ENCODE data around the gene PACRG.

PACRG gene

GRCh38 chr6:163281634-163282033, 553.9 kb downstream of the PACRG start:
- H3K9ac ChIP-seq (ENCODE audit: insufficient read length, low read depth): no peak overlapping the region
- H3K27me3 ChIP-seq (ENCODE audit: insufficient read depth, insufficient read length): no peaks in the 10 kb centered on the region
- H3K36me3 ChIP-seq (ENCODE audit: insufficient read depth, insufficient read length, low read length): no peaks in the 10 kb centered on the region
- no peaks in the 10 kb centered on the region for H3K9me3 ChIP-seq (ENCODE audit: insufficient read depth, low read length)
- H3K4me3 ChIP-seq (ENCODE audit: insufficient read length, low read depth): no peak overlapping the region
- no peak for DNase-seq (ENCODE audit: low read depth, low spot score)
- no peaks in the 10 kb centered on the region for H3K4me1 ChIP-seq (ENCODE audit: insufficient read depth, insufficient read length)
- TF ChIP-seq ZNF274 (IDR thresholded peaks at IDR 0.05; ENCODE audit: low read depth, low read length) (no peak), SUZ12 (IDR thresholded peaks at IDR 0.05; ENCODE audit: extremely low read depth, insufficient read depth, insufficient read length) (no peak), YY1 (IDR thresholded peaks at IDR 0.05; ENCODE audit: insufficient read depth, insufficient read length) (no peak)

GRCh38 chr6:163282672-163283071, 554.9 kb downstream of the PACRG start:
- no peak for TF ChIP-seq YY1 (IDR thresholded peaks at IDR 0.05; ENCODE audit: insufficient read depth, insufficient read length)
- TF ChIP-seq ZNF274 (IDR thresholded peaks at IDR 0.05; ENCODE audit: low read depth, low read length): no peak
- TF ChIP-seq SUZ12 (IDR thresholded peaks at IDR 0.05; ENCODE audit: extremely low read depth, insufficient read depth, insufficient read length): no peak
- DNase-seq (ENCODE audit: low read depth, low spot score): no peak
- Histone ChIP-seq H3K36me3 (ENCODE audit: insufficient read depth, insufficient read length, low read length) (no peaks in the 10 kb centered on the region), H3K4me1 (ENCODE audit: insufficient read depth, insufficient read length) (no peaks in the 10 kb centered on the region), H3K9ac (ENCODE audit: insufficient read length, low read depth) (no peak overlapping the region), H3K27me3 (ENCODE audit: insufficient read depth, insufficient read length) (no peaks in the 10 kb centered on the region), H3K9me3 (ENCODE audit: insufficient read depth, low read length) (no peaks in the 10 kb centered on the region), H3K4me3 (ENCODE audit: insufficient read length, low read depth) (no peak overlapping the region)

GRCh38 chr6:163284151-163284550, 556.4 kb downstream of the PACRG start:
- Histone ChIP-seq H3K9me3 (ENCODE audit: insufficient read depth, low read length) (no peaks in the 10 kb centered on the region), H3K27me3 (ENCODE audit: insufficient read depth, insufficient read length) (no peaks in the 10 kb centered on the region), H3K4me3 (ENCODE audit: insufficient read length, low read depth) (no peak overlapping the region), H3K36me3 (ENCODE audit: insufficient read depth, insufficient read length, low read length) (no peaks in the 10 kb centered on the region), H3K9ac (ENCODE audit: insufficient read length, low read depth) (no peak overlapping the region), H3K4me1 (ENCODE audit: insufficient read depth, insufficient read length) (no peaks in the 10 kb centered on the region)
- TF ChIP-seq ZNF274 (IDR thresholded peaks at IDR 0.05; ENCODE audit: low read depth, low read length) (no peak), SUZ12 (IDR thresholded peaks at IDR 0.05; ENCODE audit: extremely low read depth, insufficient read depth, insufficient read length) (no peak), YY1 (IDR thresholded peaks at IDR 0.05; ENCODE audit: insufficient read depth, insufficient read length) (no peak)
- DNase-seq (ENCODE audit: low read depth, low spot score): no peak

- DNase-seq (ENCODE audit: low read depth, low spot score): no peak
- no peak overlapping the region for H3K4me3 ChIP-seq (ENCODE audit: insufficient read length, low read depth)
- H3K36me3 ChIP-seq (ENCODE audit: insufficient read depth, insufficient read length, low read length): no peaks in the 10 kb centered on the region
- no peaks in the 10 kb centered on the region for H3K4me1 ChIP-seq (ENCODE audit: insufficient read depth, insufficient read length)
- TF ChIP-seq ZNF274 (IDR thresholded peaks at IDR 0.05; ENCODE audit: low read depth, low read length) (no peak), YY1 (IDR thresholded peaks at IDR 0.05; ENCODE audit: insufficient read depth, insufficient read length) (no peak), SUZ12 (IDR thresholded peaks at IDR 0.05; ENCODE audit: extremely low read depth, insufficient read depth, insufficient read length) (no peak)
- H3K9me3 ChIP-seq (ENCODE audit: insufficient read depth, low read length): no peaks in the 10 kb centered on the region
- no peak overlapping the region for H3K9ac ChIP-seq (ENCODE audit: insufficient read length, low read depth)
- no peaks in the 10 kb centered on the region for H3K27me3 ChIP-seq (ENCODE audit: insufficient read depth, insufficient read length)
These were observed 557.9 kb downstream of the PACRG start for GRCh38 chr6:163285691-163286090.

- Histone ChIP-seq H3K27me3 (ENCODE audit: insufficient read depth, insufficient read length) (no peaks in the 10 kb centered on the region), H3K4me3 (ENCODE audit: insufficient read length, low read depth) (no peak overlapping the region), H3K36me3 (ENCODE audit: insufficient read depth, insufficient read length, low read length) (no peaks in the 10 kb centered on the region), H3K4me1 (ENCODE audit: insufficient read depth, insufficient read length) (no peaks in the 10 kb centered on the region), H3K9ac (ENCODE audit: insufficient read length, low read depth) (no peak overlapping the region), H3K9me3 (ENCODE audit: insufficient read depth, low read length) (no peaks in the 10 kb centered on the region)
- TF ChIP-seq YY1 (IDR thresholded peaks at IDR 0.05; ENCODE audit: insufficient read depth, insufficient read length): no peak
- TF ChIP-seq SUZ12 (IDR thresholded peaks at IDR 0.05; ENCODE audit: extremely low read depth, insufficient read depth, insufficient read length): no peak
- no peak for TF ChIP-seq ZNF274 (IDR thresholded peaks at IDR 0.05; ENCODE audit: low read depth, low read length)
- DNase-seq (ENCODE audit: low read depth, low spot score): no peak
These were observed 559.9 kb downstream of the PACRG start for GRCh38 chr6:163287626-163288025.

- no peak for DNase-seq (ENCODE audit: low read depth, low spot score)
- Histone ChIP-seq H3K27me3 (ENCODE audit: insufficient read depth, insufficient read length) (no peaks in the 10 kb centered on the region), H3K36me3 (ENCODE audit: insufficient read depth, insufficient read length, low read length) (no peaks in the 10 kb centered on the region), H3K4me3 (ENCODE audit: insufficient read length, low read depth) (no peak overlapping the region), H3K9me3 (ENCODE audit: insufficient read depth, low read length) (no peaks in the 10 kb centered on the region), H3K9ac (ENCODE audit: insufficient read length, low read depth) (no peak overlapping the region), H3K4me1 (ENCODE audit: insufficient read depth, insufficient read length) (no peaks in the 10 kb centered on the region)
- TF ChIP-seq SUZ12 (IDR thresholded peaks at IDR 0.05; ENCODE audit: extremely low read depth, insufficient read depth, insufficient read length) (no peak), YY1 (IDR thresholded peaks at IDR 0.05; ENCODE audit: insufficient read depth, insufficient read length) (no peak), ZNF274 (IDR thresholded peaks at IDR 0.05; ENCODE audit: low read depth, low read length) (no peak)
These were observed 560.3 kb downstream of the PACRG start for GRCh38 chr6:163288066-163288465.

GRCh38 chr6:163288915-163289314, 561.1 kb downstream of the PACRG start:
- Histone ChIP-seq H3K9ac (ENCODE audit: insufficient read length, low read depth) (no peak overlapping the region), H3K27me3 (ENCODE audit: insufficient read depth, insufficient read length) (no peaks in the 10 kb centered on the region)

More at GRCh38 chr6:163288915-163289314, 561.1 kb downstream of the PACRG start:
- TF ChIP-seq ZNF274 (IDR thresholded peaks at IDR 0.05; ENCODE audit: low read depth, low read length) (no peak), YY1 (IDR thresholded peaks at IDR 0.05; ENCODE audit: insufficient read depth, insufficient read length) (no peak), SUZ12 (IDR thresholded peaks at IDR 0.05; ENCODE audit: extremely low read depth, insufficient read depth, insufficient read length) (no peak)
- no peaks in the 10 kb centered on the region for H3K4me1 ChIP-seq (ENCODE audit: insufficient read depth, insufficient read length)
- H3K4me3 ChIP-seq (ENCODE audit: insufficient read length, low read depth): no peak overlapping the region
- H3K9me3 ChIP-seq (ENCODE audit: insufficient read depth, low read length): no peaks in the 10 kb centered on the region
- DNase-seq (ENCODE audit: low read depth, low spot score): no peak
- H3K36me3 ChIP-seq (ENCODE audit: insufficient read depth, insufficient read length, low read length): no peaks in the 10 kb centered on the region

Measured in NT2/D1 (cell line).